NB4 (cell line): Measurements from ENCODE around the gene SEH1L.
"Not testable (repeated sequence)": the region's sequence is repeated elsewhere in the genome, so short reads cannot be mapped to it uniquely, and the experiment has no call there.

Experiments
- MYC ChIP-seq: IDR thresholded peaks from 2 replicates; pipeline ENCODE4 v1.6.1; 2011; ENCODE audit warnings: low read depth, low read length
- POLR2A ChIP-seq: IDR thresholded peaks from 2 replicates; pipeline ENCODE4 v1.6.1; 2011; ENCODE audit warnings: mild to moderate bottlenecking; ENCODE audit not compliant: insufficient read length; ENCODE audit errors: extremely low read depth
- TF ChIP-seq, protein P1 (sequence below): IDR thresholded peaks from one replicate; pipeline ENCODE4 v1.5.1; 2012; ENCODE audit warnings: low read depth, low read length
- TF ChIP-seq, protein P2 (sequence below): IDR thresholded peaks from 2 replicates; pipeline ENCODE4 v1.6.1; 2011; ENCODE audit warnings: low read depth, low read length

DNA sequence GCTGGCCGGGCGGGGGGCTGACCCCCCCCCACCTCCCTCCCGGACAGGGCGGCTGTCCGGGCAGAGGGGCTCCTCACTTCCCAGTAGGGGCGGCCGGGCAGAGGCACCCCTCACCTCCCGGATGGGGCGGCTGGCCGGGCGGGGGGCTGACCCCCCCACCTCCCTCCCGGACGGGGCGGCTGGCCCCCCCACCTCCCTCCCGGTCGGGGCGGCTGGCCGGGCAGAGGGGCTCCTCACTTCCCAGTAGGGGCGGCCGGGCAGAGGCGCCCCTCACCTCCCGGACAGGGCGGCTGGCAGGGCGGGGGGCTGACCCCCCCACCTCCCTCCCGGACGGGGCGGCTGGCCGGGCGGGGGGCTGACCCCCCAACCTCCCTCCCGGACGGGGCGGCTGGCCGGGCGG lies 32.3 kb downstream of the SEH1L start:
- TF ChIP-seq, protein P1, sequence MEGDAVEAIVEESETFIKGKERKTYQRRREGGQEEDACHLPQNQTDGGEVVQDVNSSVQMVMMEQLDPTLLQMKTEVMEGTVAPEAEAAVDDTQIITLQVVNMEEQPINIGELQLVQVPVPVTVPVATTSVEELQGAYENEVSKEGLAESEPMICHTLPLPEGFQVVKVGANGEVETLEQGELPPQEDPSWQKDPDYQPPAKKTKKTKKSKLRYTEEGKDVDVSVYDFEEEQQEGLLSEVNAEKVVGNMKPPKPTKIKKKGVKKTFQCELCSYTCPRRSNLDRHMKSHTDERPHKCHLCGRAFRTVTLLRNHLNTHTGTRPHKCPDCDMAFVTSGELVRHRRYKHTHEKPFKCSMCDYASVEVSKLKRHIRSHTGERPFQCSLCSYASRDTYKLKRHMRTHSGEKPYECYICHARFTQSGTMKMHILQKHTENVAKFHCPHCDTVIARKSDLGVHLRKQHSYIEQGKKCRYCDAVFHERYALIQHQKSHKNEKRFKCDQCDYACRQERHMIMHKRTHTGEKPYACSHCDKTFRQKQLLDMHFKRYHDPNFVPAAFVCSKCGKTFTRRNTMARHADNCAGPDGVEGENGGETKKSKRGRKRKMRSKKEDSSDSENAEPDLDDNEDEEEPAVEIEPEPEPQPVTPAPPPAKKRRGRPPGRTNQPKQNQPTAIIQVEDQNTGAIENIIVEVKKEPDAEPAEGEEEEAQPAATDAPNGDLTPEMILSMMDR: not testable (repeated sequence)
- TF ChIP-seq, protein P2, sequence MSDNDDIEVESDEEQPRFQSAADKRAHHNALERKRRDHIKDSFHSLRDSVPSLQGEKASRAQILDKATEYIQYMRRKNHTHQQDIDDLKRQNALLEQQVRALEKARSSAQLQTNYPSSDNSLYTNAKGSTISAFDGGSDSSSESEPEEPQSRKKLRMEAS: not testable (repeated sequence)
- not testable (repeated sequence) for TF ChIP-seq POLR2A, MYC
